ENCODE data around the gene ACIN1.

Gene ACIN1, protein sequence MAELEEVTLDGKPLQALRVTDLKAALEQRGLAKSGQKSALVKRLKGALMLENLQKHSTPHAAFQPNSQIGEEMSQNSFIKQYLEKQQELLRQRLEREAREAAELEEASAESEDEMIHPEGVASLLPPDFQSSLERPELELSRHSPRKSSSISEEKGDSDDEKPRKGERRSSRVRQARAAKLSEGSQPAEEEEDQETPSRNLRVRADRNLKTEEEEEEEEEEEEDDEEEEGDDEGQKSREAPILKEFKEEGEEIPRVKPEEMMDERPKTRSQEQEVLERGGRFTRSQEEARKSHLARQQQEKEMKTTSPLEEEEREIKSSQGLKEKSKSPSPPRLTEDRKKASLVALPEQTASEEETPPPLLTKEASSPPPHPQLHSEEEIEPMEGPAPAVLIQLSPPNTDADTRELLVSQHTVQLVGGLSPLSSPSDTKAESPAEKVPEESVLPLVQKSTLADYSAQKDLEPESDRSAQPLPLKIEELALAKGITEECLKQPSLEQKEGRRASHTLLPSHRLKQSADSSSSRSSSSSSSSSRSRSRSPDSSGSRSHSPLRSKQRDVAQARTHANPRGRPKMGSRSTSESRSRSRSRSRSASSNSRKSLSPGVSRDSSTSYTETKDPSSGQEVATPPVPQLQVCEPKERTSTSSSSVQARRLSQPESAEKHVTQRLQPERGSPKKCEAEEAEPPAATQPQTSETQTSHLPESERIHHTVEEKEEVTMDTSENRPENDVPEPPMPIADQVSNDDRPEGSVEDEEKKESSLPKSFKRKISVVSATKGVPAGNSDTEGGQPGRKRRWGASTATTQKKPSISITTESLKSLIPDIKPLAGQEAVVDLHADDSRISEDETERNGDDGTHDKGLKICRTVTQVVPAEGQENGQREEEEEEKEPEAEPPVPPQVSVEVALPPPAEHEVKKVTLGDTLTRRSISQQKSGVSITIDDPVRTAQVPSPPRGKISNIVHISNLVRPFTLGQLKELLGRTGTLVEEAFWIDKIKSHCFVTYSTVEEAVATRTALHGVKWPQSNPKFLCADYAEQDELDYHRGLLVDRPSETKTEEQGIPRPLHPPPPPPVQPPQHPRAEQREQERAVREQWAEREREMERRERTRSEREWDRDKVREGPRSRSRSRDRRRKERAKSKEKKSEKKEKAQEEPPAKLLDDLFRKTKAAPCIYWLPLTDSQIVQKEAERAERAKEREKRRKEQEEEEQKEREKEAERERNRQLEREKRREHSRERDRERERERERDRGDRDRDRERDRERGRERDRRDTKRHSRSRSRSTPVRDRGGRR

DNA sequence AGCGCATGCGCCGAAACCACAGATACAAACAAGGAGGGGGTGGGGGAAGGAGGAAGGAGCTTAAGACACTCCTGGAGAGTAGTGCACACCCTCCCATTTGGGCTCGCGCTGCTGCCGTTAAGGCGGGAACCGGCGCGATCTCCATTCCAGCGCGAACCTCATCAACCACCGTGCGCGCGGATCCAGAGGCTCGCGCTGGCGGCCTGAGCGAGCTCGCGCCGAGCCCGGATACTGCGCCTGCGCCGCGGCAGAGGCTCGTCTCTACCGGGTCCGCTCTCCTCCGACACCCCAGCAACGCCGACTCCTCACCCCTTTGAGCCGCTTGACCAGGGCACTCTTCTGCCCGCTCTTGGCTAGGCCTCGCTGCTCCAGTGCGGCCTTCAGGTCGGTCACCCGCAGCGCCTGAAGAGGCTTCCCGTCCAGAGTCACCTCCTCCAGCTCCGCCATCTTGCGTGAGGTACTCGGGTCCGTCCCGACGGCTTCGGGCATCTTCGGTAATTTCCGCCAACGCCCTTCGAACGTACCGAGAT is at the start of gene ACIN1:
Gene ACIN1, minus strand, starts transcription at position 471 of the 530 bp plus-strand sequence. Its CDS starts 24 bp downstream, at position 447.
- DNase-seq, result peak; percentile 69

- DNase-seq, result no peak
Observed at GRCh38 chr14:23143911-23144310, 49.0 kb upstream of the ACIN1 start.

GRCh38 chr14:23142826-23143225 is 47.9 kb upstream of the ACIN1 start:
- no peak for DNase-seq

GRCh38 chr14:23141706-23142444 is 46.9 kb upstream of the ACIN1 start:
- no peak for DNase-seq

GRCh38 chr14:23140371-23140770 is 45.4 kb upstream of the ACIN1 start:
- no peak for DNase-seq

GRCh38 chr14:23139874-23140273 is 44.9 kb upstream of the ACIN1 start:
- no peak for DNase-seq

DNA sequence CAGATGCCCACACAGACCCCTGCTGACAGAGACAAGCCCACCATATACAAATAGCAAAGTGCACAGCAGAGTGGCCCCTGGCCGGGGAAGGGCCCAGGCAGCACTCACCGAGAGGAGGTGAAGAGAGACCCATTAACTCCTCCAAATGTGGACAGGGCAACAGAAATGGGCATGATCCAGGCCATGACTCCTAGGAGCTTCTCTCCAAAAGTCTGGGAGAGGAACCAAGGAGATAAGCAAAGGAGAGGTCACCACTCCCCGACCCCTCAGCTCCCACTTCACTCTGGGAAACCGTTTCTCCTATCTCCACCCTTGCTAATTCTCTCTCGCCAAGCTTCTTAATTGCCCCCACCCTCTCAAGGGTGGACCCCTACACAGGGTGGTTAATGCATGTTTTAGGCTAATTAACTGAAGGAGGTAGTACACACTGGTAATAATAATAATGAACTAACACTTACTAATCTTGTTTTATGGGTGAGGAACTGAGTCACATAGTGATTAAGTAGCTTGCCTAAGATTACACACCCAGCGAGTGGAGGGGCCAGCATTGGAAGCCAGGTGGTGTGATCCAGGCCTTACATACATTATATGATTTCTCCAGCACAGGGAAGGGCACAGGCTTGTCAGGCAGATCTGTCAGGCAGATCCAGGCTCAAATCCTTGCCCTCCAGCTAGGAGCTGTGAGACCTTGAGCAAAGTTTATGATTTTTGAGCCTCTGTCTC is 43.0 kb upstream of the ACIN1 start:
- DNase-seq, result no peak

DNA sequence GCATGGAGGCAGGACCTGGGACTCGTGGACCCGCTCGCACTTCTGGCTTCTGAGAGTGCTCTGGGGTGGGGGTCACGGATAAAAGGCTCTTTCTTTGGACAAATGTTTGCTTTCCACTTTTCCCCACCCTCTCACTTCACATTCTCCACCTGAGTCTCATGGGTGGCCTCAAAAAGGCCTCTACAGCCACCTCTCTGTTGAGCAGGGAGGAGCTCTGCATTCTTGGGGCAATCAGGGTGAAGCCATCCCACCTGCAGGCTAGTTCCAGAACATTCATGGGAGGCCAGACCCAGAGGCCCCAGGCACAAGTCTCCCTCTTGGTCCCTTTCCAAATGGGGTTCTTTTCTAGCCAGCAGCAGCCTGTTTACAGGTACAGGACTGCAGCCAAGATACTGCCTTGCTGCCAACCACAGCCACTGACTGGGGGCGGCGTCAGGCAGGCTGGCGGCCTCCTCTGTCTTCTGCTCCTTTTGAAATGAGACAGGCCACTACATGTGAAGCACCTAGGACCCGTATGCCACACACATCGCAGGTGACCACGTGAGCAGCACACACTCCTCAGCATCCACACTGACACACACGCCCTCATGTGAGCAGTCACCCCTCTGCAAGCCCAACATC is 42.4 kb upstream of the ACIN1 start:
- no peak for DNase-seq

DNA sequence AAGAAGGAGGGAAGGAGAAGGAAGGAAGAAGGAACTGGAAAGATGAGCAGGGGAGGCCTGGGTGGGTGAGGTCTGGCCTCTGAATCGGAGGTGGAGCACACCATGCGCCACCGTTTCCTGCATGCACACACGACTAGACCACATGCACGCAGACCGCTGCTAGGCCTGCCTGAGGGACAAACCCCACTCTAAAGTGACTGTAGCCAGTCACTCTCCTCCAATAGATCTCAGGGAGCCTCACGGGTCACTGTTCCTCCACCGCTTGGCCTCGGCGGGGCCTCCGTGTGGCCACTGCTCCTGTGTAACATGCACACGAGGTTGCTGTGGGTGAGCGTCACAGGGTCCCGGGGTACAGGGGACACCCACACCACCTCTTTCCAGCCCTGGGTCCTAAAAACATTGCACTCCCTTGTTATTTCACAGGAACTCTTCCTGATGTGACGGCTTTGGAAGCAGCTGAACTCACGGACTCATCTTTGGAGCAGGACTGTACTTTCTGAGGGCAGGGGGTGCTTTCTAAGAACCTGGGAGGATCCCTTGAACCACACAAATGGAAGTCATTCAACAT is 41.7 kb upstream of the ACIN1 start:
- DNase-seq, result no peak

- no peak for DNase-seq
Observed at GRCh38 chr14:23132970-23133369, 38.0 kb upstream of the ACIN1 start.

- no peak for DNase-seq
Observed at GRCh38 chr14:23131482-23131881, 36.5 kb upstream of the ACIN1 start.

DNA sequence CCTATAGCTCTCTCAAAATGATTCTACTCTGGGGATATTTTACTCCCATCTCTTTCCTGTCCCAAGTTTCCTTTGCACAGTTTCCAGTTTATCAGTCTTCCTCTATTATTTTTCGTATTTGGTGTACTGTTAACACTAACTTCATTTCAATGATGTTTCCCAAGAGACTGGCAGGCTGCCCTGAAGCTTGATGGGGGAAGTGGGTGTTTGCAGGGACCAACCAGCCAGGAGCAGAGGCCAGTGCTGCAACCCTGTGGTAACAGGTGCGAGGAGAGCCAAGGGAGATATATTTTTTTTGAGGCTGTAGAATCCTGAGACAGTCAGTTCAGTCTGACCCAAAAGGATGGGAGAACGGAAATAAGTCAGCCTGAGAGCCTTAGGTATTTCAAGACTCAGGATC is 35.9 kb upstream of the ACIN1 start:
- no peak for DNase-seq

DNA sequence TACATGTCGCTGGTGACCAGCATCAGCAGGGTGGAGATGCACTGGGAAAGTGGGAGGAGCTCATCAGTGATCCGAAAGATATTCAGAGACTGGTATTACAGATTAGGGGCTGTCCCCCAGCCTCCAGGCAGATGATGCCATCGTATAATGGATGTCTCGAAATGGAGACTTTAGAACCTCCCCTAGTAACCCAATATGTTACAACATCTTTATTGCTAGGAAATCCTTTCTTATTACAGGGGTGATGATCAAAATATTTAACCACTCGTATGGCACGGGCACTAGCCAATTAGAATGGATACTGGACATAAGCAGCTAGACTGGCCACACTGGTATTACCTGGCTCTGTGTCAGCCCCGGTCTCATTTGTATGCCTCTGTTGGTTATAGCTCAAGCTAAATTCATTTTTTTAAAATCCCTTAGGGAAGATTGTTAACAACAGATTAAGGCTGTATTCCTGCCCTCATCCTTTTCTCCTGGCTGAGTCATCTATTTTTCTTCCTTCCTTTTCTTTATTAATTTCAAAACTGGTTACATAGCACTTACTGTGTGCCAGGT is 34.9 kb upstream of the ACIN1 start:
- no peak for DNase-seq

GRCh38 chr14:23128969-23129758 is 34.2 kb upstream of the ACIN1 start:
- DNase-seq, result no peak

GRCh38 chr14:23127861-23128260 is 32.9 kb upstream of the ACIN1 start:
- no peak for DNase-seq

GRCh38 chr14:23126548-23127278 is 31.8 kb upstream of the ACIN1 start:
- no peak for DNase-seq

- no peak for DNase-seq
Observed at GRCh38 chr14:23125933-23126524, 31.1 kb upstream of the ACIN1 start.

DNA sequence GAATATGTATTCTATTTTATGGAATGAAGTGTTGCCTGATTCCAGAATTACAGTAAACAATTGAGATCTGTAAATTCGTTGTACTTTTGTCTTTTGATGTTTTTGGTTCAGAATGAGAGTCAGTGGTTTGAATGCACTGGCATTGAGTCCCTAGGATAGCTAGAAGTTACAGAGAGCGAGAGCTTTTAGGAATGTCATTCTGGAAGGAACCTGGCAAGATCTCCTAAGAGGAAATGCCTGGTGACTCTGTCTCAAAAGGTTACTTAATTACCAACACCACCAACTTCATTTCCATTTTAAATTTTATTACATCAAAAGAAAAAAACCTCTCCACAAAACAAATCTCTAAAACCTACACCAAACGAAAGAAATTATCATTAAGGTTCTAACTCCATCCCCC is 30.1 kb upstream of the ACIN1 start:
- DNase-seq, result no peak
